Measurements from ENCODE around the gene WWC1.

The WWC1 gene

DNA sequence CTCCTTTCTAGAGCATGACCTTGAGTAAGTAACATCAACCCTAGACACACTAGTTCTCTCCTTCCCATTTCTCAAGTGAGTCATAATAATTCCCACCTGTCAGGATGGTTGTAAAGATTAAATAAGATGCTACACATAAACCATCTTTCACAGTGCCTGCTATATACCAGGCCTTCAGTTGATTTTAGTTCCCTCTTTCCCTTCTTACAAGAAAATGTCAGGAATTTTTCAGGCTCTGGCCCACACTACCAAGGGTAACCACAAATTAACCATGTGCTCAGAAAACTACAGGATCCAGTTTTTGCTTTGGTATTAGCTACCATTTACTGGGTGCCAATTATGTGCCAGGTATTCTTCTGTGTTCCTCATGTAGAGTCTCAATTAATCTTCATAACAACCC is 152.1 kb downstream of the WWC1 start:
- DNase-seq (ENCODE audit: low read depth in 2 of 2), result no peak

DNA sequence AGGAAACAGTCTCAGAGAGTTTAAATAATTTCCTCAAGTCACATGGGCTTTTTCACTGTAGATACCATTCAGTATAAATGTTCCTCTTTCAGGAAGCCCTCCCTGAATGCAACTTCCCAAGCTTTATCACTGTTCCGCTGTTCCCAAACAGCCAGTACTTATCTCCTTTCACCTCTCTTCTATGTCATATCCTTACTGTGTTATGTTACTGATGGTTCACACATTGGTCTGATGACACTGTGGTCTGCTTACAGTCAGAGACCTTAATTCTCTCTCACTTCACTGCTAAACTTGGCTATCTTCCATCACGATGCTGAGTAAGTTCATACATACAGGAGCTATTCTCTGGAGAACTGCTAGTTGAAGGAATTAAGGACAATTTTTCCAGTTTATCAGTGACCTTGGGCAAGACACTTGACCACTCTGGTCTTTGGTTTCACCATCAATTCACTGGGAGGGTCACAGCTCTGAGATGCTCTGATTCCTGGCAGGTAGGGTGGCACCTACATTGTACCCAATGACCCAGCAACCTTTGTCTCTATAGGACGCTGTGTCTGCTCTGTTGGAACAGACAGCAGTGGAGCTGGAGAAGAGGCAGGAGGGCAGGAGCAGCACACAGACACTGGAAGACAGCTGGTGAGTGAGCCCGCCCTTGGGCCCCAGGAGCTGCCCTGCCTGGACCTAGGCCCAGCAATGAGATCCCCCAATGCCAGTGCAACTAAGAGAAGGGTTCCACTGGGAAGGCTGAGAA is 152.7 kb downstream of the WWC1 start:
- DNase-seq (ENCODE audit: low read depth in 2 of 2), result no peak

GRCh38 chr5:168446983-168447619 is 155.7 kb downstream of the WWC1 start:
- no peak for DNase-seq (ENCODE audit: low read depth in 2 of 2)

DNA sequence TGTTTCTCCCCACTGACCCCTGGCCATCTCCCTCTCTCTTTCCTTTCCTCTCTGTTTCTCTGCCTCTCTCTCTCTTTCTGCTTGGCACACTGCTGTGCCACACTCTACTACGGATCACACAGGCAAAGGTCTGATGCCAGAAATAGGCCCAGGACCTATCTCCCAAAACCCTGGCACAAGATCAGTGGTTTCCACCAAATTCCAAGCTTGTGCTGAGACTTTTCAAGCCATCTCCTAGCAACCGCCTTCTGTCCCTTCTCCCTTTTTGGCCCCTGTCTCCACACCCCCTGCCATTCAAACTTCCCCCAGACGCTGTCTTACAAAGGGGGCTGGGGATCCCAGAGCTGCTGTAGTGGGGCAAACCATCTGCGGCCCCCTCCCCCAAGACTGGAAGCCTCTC is 156.4 kb downstream of the WWC1 start:
- no peak for DNase-seq (ENCODE audit: low read depth in 2 of 2)

GRCh38 chr5:168449166-168449565 is 157.7 kb downstream of the WWC1 start:
- DNase-seq (ENCODE audit: low read depth in 2 of 2), result no peak

DNA sequence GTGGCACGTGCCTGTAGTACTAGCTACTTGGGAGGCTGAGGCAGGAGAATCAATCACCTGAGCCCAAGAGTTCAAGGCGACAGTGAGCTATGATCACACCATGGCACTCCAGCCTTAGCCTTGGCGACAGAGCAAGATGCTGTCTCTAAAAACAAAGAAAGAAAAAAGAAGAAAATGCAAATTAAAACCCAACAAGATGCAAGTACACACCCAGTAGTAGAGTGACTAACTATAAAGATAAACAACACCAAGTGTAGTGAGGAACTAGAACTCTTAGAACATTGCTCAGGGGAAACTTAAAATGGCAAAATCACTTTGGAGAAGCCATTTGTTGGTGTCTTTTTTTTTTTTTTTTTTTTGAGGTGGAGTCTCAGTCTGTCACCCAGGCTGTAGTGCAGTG is 160.1 kb downstream of the WWC1 start:
- no peak for DNase-seq (ENCODE audit: low read depth in 2 of 2)

GRCh38 chr5:168455201-168455600 is 163.8 kb downstream of the WWC1 start:
- DNase-seq (ENCODE audit: low read depth in 2 of 2), result no peak

DNA sequence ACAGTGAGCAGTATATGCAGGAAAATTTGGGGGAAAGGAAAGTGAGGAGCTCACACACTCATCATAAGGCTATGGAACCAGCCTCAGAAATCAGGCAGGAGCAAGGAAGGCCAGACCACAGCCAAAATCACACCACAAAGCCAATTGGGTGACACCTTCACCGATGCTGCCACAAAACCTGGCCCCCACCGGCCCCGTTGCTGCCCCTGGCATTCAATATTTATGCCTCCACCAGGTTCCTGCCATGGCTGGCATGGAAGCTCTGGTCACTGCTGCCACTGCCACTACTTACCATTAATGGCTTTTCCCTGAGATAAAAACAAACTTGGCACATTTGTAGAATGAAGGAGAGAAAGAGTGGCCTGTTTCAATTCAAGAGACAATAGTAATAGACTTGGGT is 166.1 kb downstream of the WWC1 start:
- no peak for DNase-seq (ENCODE audit: low read depth in 2 of 2)

GRCh38 chr5:168460606-168461005 is 169.2 kb downstream of the WWC1 start:
- DNase-seq (ENCODE audit: low read depth in 2 of 2), result no peak

- DNase-seq (ENCODE audit: low read depth in 2 of 2), result no peak
These were observed 171.6 kb downstream of the WWC1 start for GRCh38 chr5:168463081-168463480.

GRCh38 chr5:168464214-168464613 is 172.8 kb downstream of the WWC1 start:
- DNase-seq (ENCODE audit: low read depth in 2 of 2), result no peak

DNA sequence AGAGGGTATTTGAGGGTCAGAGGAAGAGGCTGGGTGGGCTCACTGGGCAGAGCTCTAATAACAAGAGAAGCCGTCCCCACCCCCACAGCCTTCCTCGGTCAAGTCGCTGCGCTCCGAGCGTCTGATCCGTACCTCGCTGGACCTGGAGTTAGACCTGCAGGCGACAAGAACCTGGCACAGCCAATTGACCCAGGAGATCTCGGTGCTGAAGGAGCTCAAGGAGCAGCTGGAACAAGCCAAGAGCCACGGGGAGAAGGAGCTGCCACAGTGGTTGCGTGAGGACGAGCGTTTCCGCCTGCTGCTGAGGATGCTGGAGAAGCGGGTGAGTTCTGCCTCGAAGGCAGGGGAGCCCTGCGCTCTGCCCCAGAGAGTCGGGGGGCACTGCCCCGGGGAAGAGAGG is 173.2 kb downstream of the WWC1 start:
- DNase-seq (ENCODE audit: low read depth in 2 of 2), result no peak

GRCh38 chr5:168467755-168468330 is 176.4 kb downstream of the WWC1 start:
- DNase-seq (ENCODE audit: low read depth in 2 of 2), result no peak

DNA sequence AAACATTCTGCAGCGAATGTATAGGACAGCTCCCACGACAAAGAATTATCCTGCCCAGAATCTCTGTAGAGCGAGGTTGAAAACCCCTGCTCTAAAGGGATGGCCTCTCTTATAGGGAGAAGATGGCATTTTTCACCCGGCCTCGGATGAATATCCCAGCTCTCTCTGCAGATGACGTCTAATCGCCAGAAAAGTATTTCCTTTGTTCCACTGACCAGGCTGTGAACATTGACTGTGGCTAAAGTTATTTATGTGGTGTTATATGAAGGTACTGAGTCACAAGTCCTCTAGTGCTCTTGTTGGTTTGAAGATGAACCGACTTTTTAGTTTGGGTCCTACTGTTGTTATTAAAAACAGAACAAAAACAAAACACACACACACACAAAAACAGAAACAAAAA is 177.4 kb downstream of the WWC1 start:
- no peak for DNase-seq (ENCODE audit: low read depth in 2 of 2)

GRCh38 chr5:168469816-168470215 is 178.4 kb downstream of the WWC1 start:
- no peak for DNase-seq (ENCODE audit: low read depth in 2 of 2)

- DNase-seq (ENCODE audit: low read depth in 2 of 2), result no peak
These were observed 180.3 kb downstream of the WWC1 start for GRCh38 chr5:168471785-168472184.

- no peak for DNase-seq (ENCODE audit: low read depth in 2 of 2)
These were observed 180.9 kb downstream of the WWC1 start for GRCh38 chr5:168472329-168472728.

- no peak for DNase-seq (ENCODE audit: low read depth in 2 of 2)
These were observed 182.9 kb downstream of the WWC1 start for GRCh38 chr5:168474319-168474718.

- no peak for DNase-seq (ENCODE audit: low read depth in 2 of 2)
These were observed 185.6 kb downstream of the WWC1 start for GRCh38 chr5:168477060-168477459.

DNA sequence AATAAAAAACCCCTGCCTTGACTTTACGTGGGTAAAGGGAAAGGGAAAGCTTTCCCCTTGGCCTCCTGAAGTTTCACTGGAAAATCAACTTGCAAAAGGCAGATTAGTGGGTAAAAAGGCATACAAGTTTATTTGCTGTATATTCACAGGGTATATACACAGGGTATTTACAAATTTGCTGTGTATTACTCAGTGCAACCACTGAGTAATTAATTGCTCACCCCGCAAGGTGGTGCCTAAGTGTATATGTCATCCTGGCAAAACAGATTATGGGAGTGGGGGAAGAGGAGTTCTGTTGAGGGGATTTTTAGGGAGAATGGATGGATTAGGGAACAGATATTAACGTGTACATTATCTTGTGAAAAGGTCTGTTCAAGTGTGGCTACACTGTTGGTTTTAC is 187.7 kb downstream of the WWC1 start:
- no peak for DNase-seq (ENCODE audit: low read depth in 2 of 2)

DNA sequence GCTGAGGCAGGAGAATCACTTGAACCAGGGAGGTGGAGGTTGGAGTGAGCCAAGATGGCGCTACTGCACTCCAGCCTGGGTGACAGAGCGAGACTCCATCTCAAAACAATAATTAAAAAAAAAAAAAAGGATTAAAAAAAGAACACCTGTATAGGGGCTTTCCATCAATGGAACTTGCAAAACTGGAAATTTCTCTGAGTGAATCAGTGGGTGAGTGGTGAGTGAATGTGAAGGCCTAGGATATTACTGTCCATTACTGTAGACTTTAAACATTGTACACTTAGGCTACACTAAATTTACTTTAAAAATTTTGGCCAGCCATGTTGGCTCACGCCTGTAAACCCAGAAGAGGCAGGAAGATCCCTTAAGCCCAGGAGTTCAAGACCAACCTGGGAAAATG is 189.2 kb downstream of the WWC1 start:
- DNase-seq (ENCODE audit: low read depth in 2 of 2), result no peak

- DNase-seq (ENCODE audit: low read depth in 2 of 2), result no peak
These were observed 189.9 kb downstream of the WWC1 start for GRCh38 chr5:168481330-168481788.

GRCh38 chr5:168482361-168482760 is 190.9 kb downstream of the WWC1 start:
- no peak for DNase-seq (ENCODE audit: low read depth in 2 of 2)

All from activated CD4-positive, alpha-beta T cell treated with anti-CD3 and anti-CD28 coated beads for 24 hours (primary cell).